ENCODE data around the gene LSM4.
A peak's percentile ranks its signal among the peaks of the same experiment; 100 is the strongest.

LSM4 gene

GRCh38 chr19:18286973-18287635 is 35.8 kb downstream of the LSM4 start:
- no peaks in the 10 kb centered on the region for H3K9me3 ChIP-seq (ENCODE audit: control insufficient read depth, low read length)
- no peaks in the 10 kb centered on the region for H3K27me3 ChIP-seq (ENCODE audit: control insufficient read depth, insufficient read depth, low read length)
- H3K4me3 ChIP-seq (ENCODE audit: low read length): no peak overlapping the region
- H3K4me1 ChIP-seq (ENCODE audit: control insufficient read depth, insufficient read depth, low read length): peaks cover 27% of the 10 kb centered on the region
- H3K9ac ChIP-seq (ENCODE audit: low read length): no peak overlapping the region
- no peaks in the 10 kb centered on the region for H3K36me3 ChIP-seq (ENCODE audit: control insufficient read depth, insufficient read depth, low read length)

- no peak overlapping the region for H3K9ac ChIP-seq (ENCODE audit: low read length)
- peaks cover 12% of the 10 kb centered on the region for H3K4me1 ChIP-seq (ENCODE audit: control insufficient read depth, insufficient read depth, low read length)
- H3K36me3 ChIP-seq (ENCODE audit: control insufficient read depth, insufficient read depth, low read length): no peaks in the 10 kb centered on the region
- H3K27me3 ChIP-seq (ENCODE audit: control insufficient read depth, insufficient read depth, low read length): no peaks in the 10 kb centered on the region
- H3K4me3 ChIP-seq (ENCODE audit: low read length): no peak overlapping the region
- no peaks in the 10 kb centered on the region for H3K9me3 ChIP-seq (ENCODE audit: control insufficient read depth, low read length)
Measured at GRCh38 chr19:18284712-18285360, 38.0 kb downstream of the LSM4 start.

- H3K4me3 ChIP-seq (ENCODE audit: low read length): no peak overlapping the region
- no peaks in the 10 kb centered on the region for H3K9me3 ChIP-seq (ENCODE audit: control insufficient read depth, low read length)
- H3K9ac ChIP-seq (ENCODE audit: low read length): peak overlapping the region; percentile 17
- H3K27me3 ChIP-seq (ENCODE audit: control insufficient read depth, insufficient read depth, low read length): no peaks in the 10 kb centered on the region
- peaks cover 22% of the 10 kb centered on the region for H3K4me1 ChIP-seq (ENCODE audit: control insufficient read depth, insufficient read depth, low read length)
- H3K36me3 ChIP-seq (ENCODE audit: control insufficient read depth, insufficient read depth, low read length): peaks cover 7% of the 10 kb centered on the region
Measured at GRCh38 chr19:18283338-18283737, 39.5 kb downstream of the LSM4 start.

GRCh38 chr19:18282788-18283141 is 40.1 kb downstream of the LSM4 start:
- Histone ChIP-seq H3K27me3 (ENCODE audit: control insufficient read depth, insufficient read depth, low read length) (no peaks in the 10 kb centered on the region), H3K9ac (ENCODE audit: low read length) (peak overlapping the region; percentile 85), H3K4me1 (ENCODE audit: control insufficient read depth, insufficient read depth, low read length) (peaks cover 27% of the 10 kb centered on the region), H3K36me3 (ENCODE audit: control insufficient read depth, insufficient read depth, low read length) (peaks cover 7% of the 10 kb centered on the region), H3K4me3 (ENCODE audit: low read length) (peak overlapping the region; percentile 33), H3K9me3 (ENCODE audit: control insufficient read depth, low read length) (no peaks in the 10 kb centered on the region)

- peak overlapping the region; percentile 33 for H3K4me3 ChIP-seq (ENCODE audit: low read length)
- H3K9ac ChIP-seq (ENCODE audit: low read length): peak overlapping the region; percentile 85
- H3K27me3 ChIP-seq (ENCODE audit: control insufficient read depth, insufficient read depth, low read length): no peaks in the 10 kb centered on the region
- no peaks in the 10 kb centered on the region for H3K9me3 ChIP-seq (ENCODE audit: control insufficient read depth, low read length)
- H3K4me1 ChIP-seq (ENCODE audit: control insufficient read depth, insufficient read depth, low read length): peaks cover 31% of the 10 kb centered on the region
- H3K36me3 ChIP-seq (ENCODE audit: control insufficient read depth, insufficient read depth, low read length): peaks cover 7% of the 10 kb centered on the region
Measured at GRCh38 chr19:18282021-18282787, 40.7 kb downstream of the LSM4 start.

- Histone ChIP-seq H3K27me3 (ENCODE audit: control insufficient read depth, insufficient read depth, low read length) (no peaks in the 10 kb centered on the region), H3K9me3 (ENCODE audit: control insufficient read depth, low read length) (no peaks in the 10 kb centered on the region), H3K4me1 (ENCODE audit: control insufficient read depth, insufficient read depth, low read length) (peaks cover 37% of the 10 kb centered on the region), H3K9ac (ENCODE audit: low read length) (peak within 1 kb of the TSS; percentile 100), H3K36me3 (ENCODE audit: control insufficient read depth, insufficient read depth, low read length) (peaks cover 7% of the 10 kb centered on the region), H3K4me3 (ENCODE audit: low read length) (peak within 1 kb of the TSS; percentile 99)
Measured at GRCh38 chr19:18281082-18282020, 41.5 kb downstream of the LSM4 start, which contains the start of gene JUND. Gene JUND (minus strand): TSS chr19:18281622. CDS start chr19:18281484, 138 bp downstream.

GRCh38 chr19:18280247-18281081 is 42.4 kb downstream of the LSM4 start:
- Histone ChIP-seq H3K4me1 (ENCODE audit: control insufficient read depth, insufficient read depth, low read length) (peaks cover 43% of the 10 kb centered on the region), H3K9ac (ENCODE audit: low read length) (peak overlapping the region; percentile 100), H3K36me3 (ENCODE audit: control insufficient read depth, insufficient read depth, low read length) (peaks cover 7% of the 10 kb centered on the region), H3K4me3 (ENCODE audit: low read length) (peak overlapping the region; percentile 99), H3K9me3 (ENCODE audit: control insufficient read depth, low read length) (no peaks in the 10 kb centered on the region), H3K27me3 (ENCODE audit: control insufficient read depth, insufficient read depth, low read length) (no peaks in the 10 kb centered on the region)

GRCh38 chr19:18279516-18280246 is 43.2 kb downstream of the LSM4 start:
- peak overlapping the region; percentile 100 for H3K9ac ChIP-seq (ENCODE audit: low read length)
- H3K9me3 ChIP-seq (ENCODE audit: control insufficient read depth, low read length): no peaks in the 10 kb centered on the region
- peaks cover 51% of the 10 kb centered on the region for H3K4me1 ChIP-seq (ENCODE audit: control insufficient read depth, insufficient read depth, low read length)

GRCh38 chr19:18279266-18279515 is 43.7 kb downstream of the LSM4 start:
- Histone ChIP-seq H3K36me3 (ENCODE audit: control insufficient read depth, insufficient read depth, low read length) (peaks cover 7% of the 10 kb centered on the region), H3K4me1 (ENCODE audit: control insufficient read depth, insufficient read depth, low read length) (peaks cover 56% of the 10 kb centered on the region), H3K9me3 (ENCODE audit: control insufficient read depth, low read length) (no peaks in the 10 kb centered on the region), H3K27me3 (ENCODE audit: control insufficient read depth, insufficient read depth, low read length) (no peaks in the 10 kb centered on the region), H3K4me3 (ENCODE audit: low read length) (peak overlapping the region; percentile 33), H3K9ac (ENCODE audit: low read length) (peak overlapping the region; percentile 100)

More at GRCh38 chr19:18279516-18280246, 43.2 kb downstream of the LSM4 start:
- peaks cover 7% of the 10 kb centered on the region for H3K36me3 ChIP-seq (ENCODE audit: control insufficient read depth, insufficient read depth, low read length)
- no peaks in the 10 kb centered on the region for H3K27me3 ChIP-seq (ENCODE audit: control insufficient read depth, insufficient read depth, low read length)
- H3K4me3 ChIP-seq (ENCODE audit: low read length): peak overlapping the region; percentile 33

GRCh38 chr19:18278521-18279265 is 44.2 kb downstream of the LSM4 start:
- H3K9ac ChIP-seq (ENCODE audit: low read length): peak overlapping the region; percentile 100
- peaks cover 61% of the 10 kb centered on the region for H3K4me1 ChIP-seq (ENCODE audit: control insufficient read depth, insufficient read depth, low read length)
- H3K4me3 ChIP-seq (ENCODE audit: low read length): peak overlapping the region; percentile 33
- H3K9me3 ChIP-seq (ENCODE audit: control insufficient read depth, low read length): no peaks in the 10 kb centered on the region
- H3K36me3 ChIP-seq (ENCODE audit: control insufficient read depth, insufficient read depth, low read length): peaks cover 7% of the 10 kb centered on the region
- H3K27me3 ChIP-seq (ENCODE audit: control insufficient read depth, insufficient read depth, low read length): no peaks in the 10 kb centered on the region

All from mucosa of stomach (tissue), 1 donor.